Suprapubic skin (tissue), 3 donors: ENCODE data around the gene GPC5.

Source experiments
- POLR2A ChIP-seq, 2 donors: fragments of 450-650 bp; IDR thresholded peaks; one replicate each; pipeline ENCODE4 v1.6.1; 2017; ENCODE audit warnings: antibody characterized with exemption in 2 of 2, mild to moderate bottlenecking in 2 of 2, moderate library complexity in 2 of 2
- TF ChIP-seq, protein P1 (sequence below), 2 donors: fragments of 200-600 bp in 1 of 2; fragments of 450-650 bp in 1 of 2; sonication (generic) in 1 of 2; IDR thresholded peaks; one replicate each; pipeline ENCODE4 v1.5.1; 2016 to 2019; ENCODE audit warnings: antibody characterized with exemption in 2 of 2, mild to moderate bottlenecking in 1 of 2, moderate library complexity in 1 of 2

GRCh38 chr13:91580749-91581148, 182.3 kb downstream of the GPC5 start:
- TF ChIP-seq, protein P1, sequence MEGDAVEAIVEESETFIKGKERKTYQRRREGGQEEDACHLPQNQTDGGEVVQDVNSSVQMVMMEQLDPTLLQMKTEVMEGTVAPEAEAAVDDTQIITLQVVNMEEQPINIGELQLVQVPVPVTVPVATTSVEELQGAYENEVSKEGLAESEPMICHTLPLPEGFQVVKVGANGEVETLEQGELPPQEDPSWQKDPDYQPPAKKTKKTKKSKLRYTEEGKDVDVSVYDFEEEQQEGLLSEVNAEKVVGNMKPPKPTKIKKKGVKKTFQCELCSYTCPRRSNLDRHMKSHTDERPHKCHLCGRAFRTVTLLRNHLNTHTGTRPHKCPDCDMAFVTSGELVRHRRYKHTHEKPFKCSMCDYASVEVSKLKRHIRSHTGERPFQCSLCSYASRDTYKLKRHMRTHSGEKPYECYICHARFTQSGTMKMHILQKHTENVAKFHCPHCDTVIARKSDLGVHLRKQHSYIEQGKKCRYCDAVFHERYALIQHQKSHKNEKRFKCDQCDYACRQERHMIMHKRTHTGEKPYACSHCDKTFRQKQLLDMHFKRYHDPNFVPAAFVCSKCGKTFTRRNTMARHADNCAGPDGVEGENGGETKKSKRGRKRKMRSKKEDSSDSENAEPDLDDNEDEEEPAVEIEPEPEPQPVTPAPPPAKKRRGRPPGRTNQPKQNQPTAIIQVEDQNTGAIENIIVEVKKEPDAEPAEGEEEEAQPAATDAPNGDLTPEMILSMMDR (IDR thresholded peaks at IDR 0.05): no peak
- TF ChIP-seq POLR2A (IDR thresholded peaks at IDR 0.05): no peak
